Measurements from ENCODE around the gene AKR1D1.

- no peak for TF ChIP-seq CTCF (IDR thresholded peaks at IDR 0.05)
- TF ChIP-seq EP300 (IDR thresholded peaks at IDR 0.05) = no peak
- no peak for TF ChIP-seq POLR2A (IDR thresholded peaks at IDR 0.05)
Measured at GRCh38 chr7:138049505-138050116, 26.6 kb upstream of the AKR1D1 start.
